HG03520 (cell line): Measurements from ENCODE around the gene ZNF428.
"Not testable (repeated sequence)": the region's sequence is repeated elsewhere in the genome, so short reads cannot be mapped to it uniquely, and the experiment has no call there.

Experiments
- ATAC-seq: cut with Tn5 transposase; IDR thresholded peaks from one replicate; pipeline ENCODE4 v1.9.1; 2021; ENCODE audit warnings: mild to moderate bottlenecking, moderate library complexity; ENCODE audit not compliant: unreplicated experiment

The ZNF428 gene

GRCh38 chr19:43620061-43621001 lies 902 bp upstream of the ZNF428 start:
- no peak for ATAC-seq

DNA sequence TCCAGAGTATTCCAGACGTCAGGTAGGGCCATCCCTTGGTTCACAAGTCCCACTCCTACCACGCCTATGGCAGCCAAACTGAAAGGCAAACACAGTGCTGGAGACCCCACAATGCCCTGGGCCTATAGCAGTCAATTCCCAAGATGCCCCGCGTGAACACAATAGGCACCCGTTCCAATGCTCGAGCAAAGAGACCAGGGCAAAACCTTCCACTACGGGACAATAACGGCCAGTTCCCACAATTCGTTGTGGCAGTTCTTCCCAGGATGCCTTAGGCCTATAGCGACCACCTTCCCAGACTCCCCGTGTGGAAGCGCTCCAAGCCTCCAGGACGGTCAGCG lies 538 bp downstream of the ZNF428 start:
- peak; percentile 16 for ATAC-seq

DNA sequence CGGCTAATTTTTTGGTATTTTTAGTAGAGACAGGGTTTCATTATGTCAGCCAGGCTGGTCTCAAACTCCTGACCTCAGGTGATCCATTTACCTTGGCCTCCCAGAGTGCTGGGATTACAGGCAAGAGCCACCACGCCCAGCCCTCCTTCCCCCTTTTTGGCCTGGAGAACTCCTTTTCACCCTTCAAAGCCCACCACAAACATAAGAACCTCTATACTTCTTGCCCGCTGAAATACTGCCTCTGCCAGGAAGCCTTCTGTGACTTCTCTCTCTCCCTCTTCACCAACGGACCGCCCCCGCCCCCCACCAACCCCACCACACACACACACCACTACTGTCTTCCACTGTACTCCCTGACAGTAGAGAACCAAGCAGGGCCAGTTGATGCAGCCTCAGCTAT lies 2.5 kb downstream of the ZNF428 start:
- no peak for ATAC-seq

DNA sequence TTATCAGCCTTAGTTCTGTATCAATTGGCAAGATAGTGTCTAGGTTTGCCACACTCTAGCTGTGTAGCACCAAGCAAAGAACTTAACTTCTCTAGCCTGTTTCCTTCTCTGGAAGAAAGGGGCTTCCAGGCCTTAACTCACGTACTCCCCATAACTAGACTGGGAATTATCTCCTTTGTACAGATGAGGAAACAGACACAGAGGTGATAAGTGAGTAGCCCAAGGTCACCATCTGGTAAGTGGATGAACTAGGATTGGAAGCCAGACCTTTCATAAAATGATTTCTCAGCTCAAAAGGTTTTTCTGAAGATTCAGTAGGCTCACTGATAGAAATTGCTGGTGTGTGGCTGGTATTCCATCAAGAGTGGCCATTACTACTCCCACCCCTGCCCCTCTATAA lies 3.1 kb downstream of the ZNF428 start:
- ATAC-seq, result no peak

DNA sequence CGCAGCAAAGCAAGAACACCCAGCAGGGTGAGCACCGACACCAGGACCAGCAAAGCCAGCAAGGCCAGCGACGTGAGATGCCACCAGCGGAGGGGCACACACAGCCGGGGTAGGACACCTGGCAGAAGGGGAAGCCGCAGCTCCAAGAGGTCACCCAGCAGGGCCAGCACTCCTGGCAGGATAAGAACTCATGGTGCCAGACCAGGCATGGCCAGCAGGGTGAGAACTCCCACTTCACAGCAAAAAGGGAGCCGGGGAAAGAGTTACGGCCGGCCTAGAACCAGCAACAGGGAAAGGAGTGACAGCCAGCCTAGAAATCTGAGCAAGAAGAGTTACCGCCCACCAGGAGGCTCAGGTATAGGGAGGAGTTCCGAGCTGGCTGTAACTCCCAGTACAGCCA lies 7.1 kb downstream of the ZNF428 start:
- ATAC-seq, result no peak

DNA sequence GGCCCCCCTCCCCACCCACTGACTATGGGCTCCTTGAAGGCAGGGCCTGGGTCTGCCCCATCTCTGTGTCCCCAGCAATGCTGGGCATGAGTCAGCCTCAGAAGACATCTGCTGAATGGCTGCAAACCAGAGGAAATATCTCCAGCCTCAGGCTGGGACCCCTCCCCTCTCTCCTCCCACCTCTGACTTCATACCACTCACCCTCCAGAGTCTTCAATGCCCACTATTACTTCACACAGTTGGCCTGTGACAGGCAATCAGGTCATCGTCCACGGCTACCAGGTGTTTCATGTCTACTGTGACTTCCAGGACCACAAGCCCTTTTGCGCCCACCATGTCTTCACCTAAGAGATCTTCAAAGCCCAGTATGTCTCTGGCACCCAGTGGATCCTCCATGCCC lies 7.6 kb downstream of the ZNF428 start, which contains the start of gene SRRM5:
Gene SRRM5 (plus strand): TSS at position 301 of the 400 bp plus-strand sequence. CDS start 34 bp downstream, at position 335.
- no peak for ATAC-seq

GRCh38 chr19:43610493-43610892 lies 8.9 kb downstream of the ZNF428 start:
- no peak for ATAC-seq

- no peak for ATAC-seq
Measured at GRCh38 chr19:43609872-43610271, 9.6 kb downstream of the ZNF428 start.

DNA sequence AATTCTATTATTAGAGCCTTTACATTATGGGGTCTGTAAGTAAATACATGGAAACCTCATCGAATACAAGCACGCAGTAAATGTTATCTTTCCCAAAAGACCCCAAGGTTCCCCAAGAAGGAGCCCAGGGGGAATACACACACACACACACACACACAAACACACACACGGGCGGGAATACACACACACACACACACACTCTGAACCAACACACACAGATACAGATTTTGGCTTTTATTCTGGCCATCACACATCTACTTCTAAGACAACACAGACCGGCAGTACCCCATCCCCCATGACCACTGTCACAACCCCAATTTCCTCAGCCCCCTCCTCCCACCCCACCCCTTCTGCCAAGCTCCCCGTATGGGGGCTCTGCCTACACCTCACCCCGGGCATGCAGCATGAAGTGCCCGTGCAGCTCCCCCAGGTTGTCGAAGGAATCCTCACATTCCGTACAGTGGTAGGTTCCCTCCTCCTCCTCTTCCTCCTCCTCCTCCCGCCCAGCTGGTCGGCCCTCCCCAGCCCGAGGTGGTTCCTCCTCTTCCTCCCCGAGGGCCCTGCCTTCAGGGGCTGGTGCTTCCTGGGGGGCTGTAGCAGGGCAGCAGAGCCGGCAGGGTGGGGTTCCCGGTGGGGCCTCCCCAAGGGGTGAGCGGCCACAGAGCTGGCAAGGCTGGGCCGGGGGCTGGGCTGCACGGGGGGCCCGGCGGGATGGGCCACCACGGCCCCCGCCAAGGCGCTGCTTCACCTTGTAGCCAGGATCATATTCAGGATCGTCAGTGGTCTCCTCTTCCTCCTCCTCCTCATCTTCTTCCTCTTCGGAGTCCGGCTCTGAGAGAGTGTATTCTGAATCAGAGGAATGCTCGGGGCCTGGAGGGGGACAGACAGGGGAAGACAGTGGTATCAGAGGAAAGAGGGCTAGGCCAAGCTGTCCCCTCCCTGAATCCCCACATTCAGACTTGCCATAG lies 11.9 kb downstream of the ZNF428 start:
- no peak for ATAC-seq

DNA sequence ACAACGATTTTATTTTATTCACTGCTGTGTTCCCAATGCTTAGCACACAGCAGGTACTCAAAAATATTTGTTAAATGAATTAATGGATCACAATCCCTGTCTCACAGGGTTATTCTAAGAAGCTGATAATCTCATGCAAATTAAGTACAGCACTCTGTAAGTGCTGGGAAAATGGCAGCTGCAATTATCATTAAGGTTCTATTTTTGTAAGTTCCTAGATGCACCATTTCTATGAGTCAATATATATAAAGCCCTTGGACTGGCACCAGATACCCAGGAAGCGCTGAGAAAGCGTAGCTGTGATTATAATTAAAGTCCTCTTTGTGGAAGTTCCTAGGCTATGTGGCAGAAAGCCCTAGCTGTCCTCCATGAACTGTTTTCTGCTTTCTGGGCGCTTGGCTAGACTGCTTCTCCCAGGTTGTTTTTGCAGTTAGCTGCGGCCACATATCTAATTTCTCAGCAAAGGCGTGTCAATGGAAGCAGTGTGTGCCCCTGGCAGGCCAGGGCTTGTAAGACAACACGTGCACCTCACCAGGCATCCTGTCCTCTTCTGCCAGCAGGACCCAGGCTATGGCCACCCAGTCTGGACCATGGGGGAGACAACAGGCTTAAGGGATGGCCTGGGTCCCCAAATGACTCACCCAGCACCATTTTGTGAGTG lies 12.7 kb downstream of the ZNF428 start:
- no peak for ATAC-seq

GRCh38 chr19:43605875-43606568 lies 13.4 kb downstream of the ZNF428 start:
- ATAC-seq, result no peak

DNA sequence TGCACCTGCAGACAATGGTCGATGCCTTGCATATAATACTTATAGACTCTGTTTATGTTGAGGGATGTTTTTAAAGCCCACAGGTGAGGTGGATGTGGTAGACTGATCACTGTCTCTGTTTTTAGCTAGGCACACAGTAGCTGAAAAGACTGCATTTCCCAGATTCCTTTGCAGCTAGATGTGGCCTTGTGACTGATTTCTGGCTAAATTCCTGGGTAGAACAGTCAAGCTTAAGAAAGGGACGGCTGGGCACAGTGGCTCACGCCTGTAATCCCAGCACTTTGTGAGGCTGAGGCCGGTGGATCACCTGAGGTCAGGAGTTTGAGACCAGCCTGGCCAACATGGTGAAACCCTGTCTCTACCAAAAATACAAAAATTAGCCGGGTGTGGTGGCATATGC lies 19.1 kb downstream of the ZNF428 start:
- not testable (repeated sequence) for ATAC-seq

GRCh38 chr19:43599635-43600295 lies 19.7 kb downstream of the ZNF428 start:
- ATAC-seq, result no peak

DNA sequence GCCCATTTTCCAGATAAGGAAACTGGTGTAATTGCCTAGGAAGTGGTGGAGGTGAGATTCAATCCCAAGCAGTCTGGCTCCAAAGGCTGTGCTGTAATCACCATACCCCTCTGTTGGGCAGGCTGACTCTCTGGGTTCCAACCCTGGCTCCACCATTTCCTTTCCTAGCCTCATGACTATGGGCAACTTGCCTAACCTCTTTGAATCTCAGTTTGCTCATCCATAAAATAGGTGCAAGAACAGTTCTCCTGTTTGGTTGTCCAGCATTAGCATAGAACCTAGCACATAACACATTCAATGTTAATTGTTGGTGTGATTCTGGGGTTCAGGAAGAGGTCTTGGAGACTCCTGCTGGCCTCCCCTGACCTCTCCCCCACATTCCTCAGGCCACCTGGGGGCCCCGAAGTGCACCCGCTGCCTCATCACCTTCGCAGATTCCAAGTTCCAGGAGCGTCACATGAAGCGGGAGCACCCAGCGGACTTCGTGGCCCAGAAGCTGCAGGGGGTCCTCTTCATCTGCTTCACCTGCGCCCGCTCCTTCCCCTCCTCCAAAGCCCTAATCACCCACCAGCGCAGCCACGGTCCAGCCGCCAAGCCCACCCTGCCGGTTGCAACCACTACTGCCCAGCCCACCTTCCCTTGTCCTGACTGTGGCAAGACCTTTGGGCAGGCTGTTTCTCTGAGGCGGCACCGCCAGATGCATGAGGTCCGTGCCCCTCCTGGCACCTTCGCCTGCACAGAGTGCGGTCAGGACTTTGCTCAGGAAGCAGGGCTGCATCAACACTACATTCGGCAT lies 20.8 kb downstream of the ZNF428 start:
- no peak for ATAC-seq

- ATAC-seq, result no peak
Measured at GRCh38 chr19:43597876-43598275, 21.6 kb downstream of the ZNF428 start.

- ATAC-seq, result no peak
Measured at GRCh38 chr19:43596842-43597461, 22.5 kb downstream of the ZNF428 start.

DNA sequence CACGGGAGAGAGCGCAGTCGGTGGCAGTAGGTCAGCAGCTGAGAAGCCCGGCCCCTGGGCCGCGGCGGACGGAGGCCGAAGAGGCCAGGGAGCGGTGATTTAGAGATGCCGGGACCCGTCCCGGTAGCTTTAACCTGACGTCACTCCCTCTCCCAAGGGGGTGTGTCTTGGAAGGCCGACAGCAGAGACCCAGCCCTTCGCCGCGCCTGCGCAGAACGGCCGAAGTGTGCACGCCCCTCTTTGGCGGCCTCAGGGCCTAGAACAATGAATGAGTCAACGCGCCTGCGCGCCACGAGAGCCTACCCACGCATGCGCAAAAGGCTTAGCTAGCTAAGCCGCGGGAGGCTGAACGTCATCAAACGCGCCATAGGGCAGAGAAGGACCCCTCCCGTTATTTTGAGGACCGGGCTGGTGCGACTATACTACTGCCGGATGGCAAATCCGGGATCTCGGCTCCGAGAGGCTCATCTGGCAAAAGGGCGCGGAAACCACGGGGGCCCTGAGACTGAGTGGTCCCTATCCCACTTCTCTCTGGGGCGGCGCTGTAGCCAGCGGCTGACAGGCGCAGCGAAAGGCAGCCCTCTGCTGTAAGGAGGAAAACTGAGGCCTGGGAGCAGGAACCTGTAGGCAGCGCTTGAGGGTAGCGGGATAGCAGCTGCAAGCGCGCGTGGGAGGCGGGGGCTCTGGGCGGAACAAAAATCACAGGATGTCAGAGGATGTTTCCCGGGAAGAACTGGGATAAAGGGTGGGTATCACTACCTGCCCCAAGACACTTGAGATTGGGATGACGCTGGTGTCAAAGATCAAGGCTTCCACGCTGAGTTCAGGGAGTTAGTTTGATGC lies 23.2 kb downstream of the ZNF428 start, which contains the start of the genes IRGQ and ZNF576:
Gene IRGQ (minus strand): TSS at position 136 of the 843 bp plus-strand sequence. CDS start 796 bp downstream, outside the sequence.
Gene ZNF576 (plus strand): TSS at position 597 of the 843 bp plus-strand sequence. CDS start 514 bp downstream, outside the sequence.
- peak; percentile 81 for ATAC-seq
